ENCODE measurements around the gene FSTL3.
"Not testable (repeated sequence)": the region's sequence is repeated elsewhere in the genome, so short reads cannot be mapped to it uniquely, and the experiment has no call there.

The FSTL3 gene

GRCh38 chr19:690203-690602, 14.0 kb downstream of the FSTL3 start:
- Histone ChIP-seq H3K36me3 (replicated peaks; ENCODE audit: insufficient read depth, low read length) (no peaks in the 10 kb centered on the region), H4K20me1 (ENCODE audit: insufficient read depth, low read length) (no peaks in the 10 kb centered on the region), H3F3A (ENCODE audit: insufficient read depth, low read length) (no peaks in the 10 kb centered on the region), H3K27ac (ENCODE audit: low read length) (no peak overlapping the region), H3K4me3 (ENCODE audit: low read length) (no peak overlapping the region), H3K9me2 (replicated peaks; ENCODE audit: insufficient read depth, low read length) (no peaks in the 10 kb centered on the region), H3K27me3 (replicated peaks; ENCODE audit: insufficient read depth, low read length) (peaks cover 89% of the 10 kb centered on the region), H3K79me2 (ENCODE audit: low read length) (no peaks in the 10 kb centered on the region), H2AFZ (ENCODE audit: low read length) (no peak overlapping the region), H3K4me1 (ENCODE audit: low read length) (no peaks in the 10 kb centered on the region), H3K9me3 (replicated peaks; ENCODE audit: insufficient read depth, low read length) (no peaks in the 10 kb centered on the region), H3K9ac (ENCODE audit: low read length) (no peak overlapping the region), H3K4me2 (ENCODE audit: low read depth, low read length) (no peak overlapping the region)
- TF ChIP-seq CTCF (IDR thresholded peaks at IDR 0.05; ENCODE audit: low read length) (no peak), EZH2phosphoT487 (IDR thresholded peaks at IDR 0.05; ENCODE audit: low read length) (no peak), EZH2 (optimal IDR thresholded peaks at IDR 0.05; ENCODE audit: low read depth, low read length) (no peak)
- DNase-seq = no peak

- Histone ChIP-seq H3K79me2 (ENCODE audit: low read length) (no peaks in the 10 kb centered on the region), H3K9me2 (replicated peaks; ENCODE audit: insufficient read depth, low read length) (no peaks in the 10 kb centered on the region), H3K9ac (ENCODE audit: low read length) (no peak overlapping the region), H3F3A (ENCODE audit: insufficient read depth, low read length) (no peaks in the 10 kb centered on the region), H3K4me3 (ENCODE audit: low read length) (no peak overlapping the region), H3K27ac (ENCODE audit: low read length) (no peak overlapping the region), H3K4me2 (ENCODE audit: low read depth, low read length) (no peak overlapping the region), H3K36me3 (replicated peaks; ENCODE audit: insufficient read depth, low read length) (no peaks in the 10 kb centered on the region), H3K4me1 (ENCODE audit: low read length) (no peaks in the 10 kb centered on the region), H3K9me3 (replicated peaks; ENCODE audit: insufficient read depth, low read length) (no peaks in the 10 kb centered on the region), H3K27me3 (replicated peaks; ENCODE audit: insufficient read depth, low read length) (peaks cover 86% of the 10 kb centered on the region), H4K20me1 (ENCODE audit: insufficient read depth, low read length) (no peaks in the 10 kb centered on the region), H2AFZ (ENCODE audit: low read length) (no peak overlapping the region)
- TF ChIP-seq EZH2phosphoT487 (IDR thresholded peaks at IDR 0.05; ENCODE audit: low read length) = no peak
- TF ChIP-seq CTCF (IDR thresholded peaks at IDR 0.05; ENCODE audit: low read length) = no peak
- no peak for TF ChIP-seq EZH2 (optimal IDR thresholded peaks at IDR 0.05; ENCODE audit: low read depth, low read length)
- DNase-seq = no peak
Observed at GRCh38 chr19:694481-695351, 18.5 kb downstream of the FSTL3 start.

- no peaks in the 10 kb centered on the region for H4K20me1 ChIP-seq (ENCODE audit: insufficient read depth, low read length)
- no peak within 1 kb of the TSS for H3K9ac ChIP-seq (ENCODE audit: low read length)
- H3K9me3 ChIP-seq (replicated peaks; ENCODE audit: insufficient read depth, low read length) = no peaks in the 10 kb centered on the region
- no peaks in the 10 kb centered on the region for H3K9me2 ChIP-seq (replicated peaks; ENCODE audit: insufficient read depth, low read length)
- H2AFZ ChIP-seq (ENCODE audit: low read length) = no peak within 1 kb of the TSS
- no peaks in the 10 kb centered on the region for H3K4me1 ChIP-seq (ENCODE audit: low read length)
- TF ChIP-seq EZH2 (optimal IDR thresholded peaks at IDR 0.05; ENCODE audit: low read depth, low read length) (no peak), CTCF (IDR thresholded peaks at IDR 0.05; ENCODE audit: low read length) (no peak), EZH2phosphoT487 (IDR thresholded peaks at IDR 0.05; ENCODE audit: low read length) (no peak)
- H3K4me2 ChIP-seq (ENCODE audit: low read depth, low read length) = no peak within 1 kb of the TSS
- DNase-seq = no peak
- H3K27me3 ChIP-seq (replicated peaks; ENCODE audit: insufficient read depth, low read length) = peaks cover 85% of the 10 kb centered on the region
- no peak within 1 kb of the TSS for H3K27ac ChIP-seq (ENCODE audit: low read length)
- H3K79me2 ChIP-seq (ENCODE audit: low read length) = no peaks in the 10 kb centered on the region
- no peaks in the 10 kb centered on the region for H3K36me3 ChIP-seq (replicated peaks; ENCODE audit: insufficient read depth, low read length)
- H3F3A ChIP-seq (ENCODE audit: insufficient read depth, low read length) = no peaks in the 10 kb centered on the region
- no peak within 1 kb of the TSS for H3K4me3 ChIP-seq (ENCODE audit: low read length)
Observed at GRCh38 chr19:695352-695949, 19.3 kb downstream of the FSTL3 start, which contains the start of gene PRSS57. TSS of gene PRSS57 (minus strand) at chr19:695452. CDS start at chr19:695430, 22 bp downstream.

- H4K20me1 ChIP-seq (ENCODE audit: insufficient read depth, low read length); H3K4me2 ChIP-seq (ENCODE audit: low read depth, low read length); H3K36me3 ChIP-seq (replicated peaks; ENCODE audit: insufficient read depth, low read length); H3K9me3 ChIP-seq (replicated peaks; ENCODE audit: insufficient read depth, low read length); H2AFZ ChIP-seq (ENCODE audit: low read length); H3K4me3 ChIP-seq (ENCODE audit: low read length); H3K79me2 ChIP-seq (ENCODE audit: low read length); H3K4me1 ChIP-seq (ENCODE audit: low read length); H3K9me2 ChIP-seq (replicated peaks; ENCODE audit: insufficient read depth, low read length); H3K27ac ChIP-seq (ENCODE audit: low read length); DNase-seq; H3F3A ChIP-seq (ENCODE audit: insufficient read depth, low read length); H3K9ac ChIP-seq (ENCODE audit: low read length): not testable (repeated sequence)
- H3K27me3 ChIP-seq (replicated peaks; ENCODE audit: insufficient read depth, low read length) = peaks cover 87% of the 10 kb centered on the region
Observed at GRCh38 chr19:698529-698928, 22.3 kb downstream of the FSTL3 start.

- H3K4me2 ChIP-seq (ENCODE audit: low read depth, low read length); H3K9ac ChIP-seq (ENCODE audit: low read length); H3K27ac ChIP-seq (ENCODE audit: low read length); H3K4me3 ChIP-seq (ENCODE audit: low read length); H3K79me2 ChIP-seq (ENCODE audit: low read length); H2AFZ ChIP-seq (ENCODE audit: low read length); H3K9me3 ChIP-seq (replicated peaks; ENCODE audit: insufficient read depth, low read length); H3K36me3 ChIP-seq (replicated peaks; ENCODE audit: insufficient read depth, low read length); H3K9me2 ChIP-seq (replicated peaks; ENCODE audit: insufficient read depth, low read length); DNase-seq; H3K4me1 ChIP-seq (ENCODE audit: low read length); H4K20me1 ChIP-seq (ENCODE audit: insufficient read depth, low read length); H3F3A ChIP-seq (ENCODE audit: insufficient read depth, low read length): not testable (repeated sequence)
- peaks cover 89% of the 10 kb centered on the region for H3K27me3 ChIP-seq (replicated peaks; ENCODE audit: insufficient read depth, low read length)
Observed at GRCh38 chr19:699885-700284, 23.7 kb downstream of the FSTL3 start.

All from MM.1S (cell line).